ENCODE results near the gene C2orf42.
"Not testable (repeated sequence)": the region's sequence is repeated elsewhere in the genome, so short reads cannot be mapped to it uniquely, and the experiment has no call there.

DNA sequence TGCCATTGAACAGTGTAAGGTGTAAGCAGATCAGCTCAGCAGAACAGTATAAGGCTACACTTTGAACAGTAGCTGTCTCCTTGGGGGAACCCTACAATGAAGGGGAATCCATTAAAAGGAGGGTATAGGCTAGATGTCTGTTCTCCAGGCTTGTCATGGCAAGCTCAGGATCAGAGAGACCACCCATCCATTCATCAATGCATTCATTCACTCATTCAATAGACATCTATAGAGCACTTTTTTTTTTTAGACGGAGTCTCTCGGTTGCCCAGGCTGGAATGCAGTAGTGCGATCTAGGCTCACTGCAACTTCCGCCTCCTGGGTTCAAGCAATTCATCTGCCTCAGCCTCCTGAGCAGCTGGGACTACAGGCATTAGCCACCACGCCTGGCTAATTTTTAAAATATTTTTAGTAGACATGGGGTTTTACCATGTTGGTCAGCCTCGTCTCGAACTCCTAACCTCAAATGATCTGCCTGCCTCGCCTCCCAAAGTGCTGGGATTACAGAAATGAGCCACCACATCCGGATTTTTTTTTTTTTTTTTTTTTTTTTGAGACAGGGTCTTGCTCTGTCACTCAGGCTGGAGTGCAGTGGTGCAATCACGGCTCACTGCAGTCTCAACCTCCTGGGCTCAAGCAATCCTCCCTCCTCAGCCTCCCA, 56.4 kb downstream of the C2orf42 start:
- TF ChIP-seq, protein P1, sequence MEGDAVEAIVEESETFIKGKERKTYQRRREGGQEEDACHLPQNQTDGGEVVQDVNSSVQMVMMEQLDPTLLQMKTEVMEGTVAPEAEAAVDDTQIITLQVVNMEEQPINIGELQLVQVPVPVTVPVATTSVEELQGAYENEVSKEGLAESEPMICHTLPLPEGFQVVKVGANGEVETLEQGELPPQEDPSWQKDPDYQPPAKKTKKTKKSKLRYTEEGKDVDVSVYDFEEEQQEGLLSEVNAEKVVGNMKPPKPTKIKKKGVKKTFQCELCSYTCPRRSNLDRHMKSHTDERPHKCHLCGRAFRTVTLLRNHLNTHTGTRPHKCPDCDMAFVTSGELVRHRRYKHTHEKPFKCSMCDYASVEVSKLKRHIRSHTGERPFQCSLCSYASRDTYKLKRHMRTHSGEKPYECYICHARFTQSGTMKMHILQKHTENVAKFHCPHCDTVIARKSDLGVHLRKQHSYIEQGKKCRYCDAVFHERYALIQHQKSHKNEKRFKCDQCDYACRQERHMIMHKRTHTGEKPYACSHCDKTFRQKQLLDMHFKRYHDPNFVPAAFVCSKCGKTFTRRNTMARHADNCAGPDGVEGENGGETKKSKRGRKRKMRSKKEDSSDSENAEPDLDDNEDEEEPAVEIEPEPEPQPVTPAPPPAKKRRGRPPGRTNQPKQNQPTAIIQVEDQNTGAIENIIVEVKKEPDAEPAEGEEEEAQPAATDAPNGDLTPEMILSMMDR (IDR thresholded peaks at IDR 0.05), result not testable (repeated sequence)
- not testable (repeated sequence) for TF ChIP-seq POLR2A (IDR thresholded peaks at IDR 0.05)
